Gastrocnemius medialis (tissue), 4 donors: ENCODE measurements around the gene TMEM26.

Source experiments
- POLR2A ChIP-seq, 2 donors: fragments of 450-650 bp; IDR thresholded peaks; one replicate each; pipeline ENCODE4 v1.6.1; 2017; ENCODE audit warnings: antibody characterized with exemption in 2 of 2, mild to moderate bottlenecking in 2 of 2, moderate library complexity in 2 of 2
- TF ChIP-seq, protein P1 (sequence below), 5 experiments: fragments of 450-650 bp in 3 of 5; fragments of 200-600 bp in 2 of 5; sonication (generic) in 2 of 5; IDR thresholded peaks in 4 of 5; conservative IDR thresholded peaks in 1 of 5; 1 replicate in 4 of 5; 2 replicates in 1 of 5; pipeline ENCODE4 v1.5.1; 2016 to 2019; ENCODE audit warnings: antibody characterized with exemption in 5 of 5, mild to moderate bottlenecking in 3 of 5, moderate library complexity in 3 of 5

DNA sequence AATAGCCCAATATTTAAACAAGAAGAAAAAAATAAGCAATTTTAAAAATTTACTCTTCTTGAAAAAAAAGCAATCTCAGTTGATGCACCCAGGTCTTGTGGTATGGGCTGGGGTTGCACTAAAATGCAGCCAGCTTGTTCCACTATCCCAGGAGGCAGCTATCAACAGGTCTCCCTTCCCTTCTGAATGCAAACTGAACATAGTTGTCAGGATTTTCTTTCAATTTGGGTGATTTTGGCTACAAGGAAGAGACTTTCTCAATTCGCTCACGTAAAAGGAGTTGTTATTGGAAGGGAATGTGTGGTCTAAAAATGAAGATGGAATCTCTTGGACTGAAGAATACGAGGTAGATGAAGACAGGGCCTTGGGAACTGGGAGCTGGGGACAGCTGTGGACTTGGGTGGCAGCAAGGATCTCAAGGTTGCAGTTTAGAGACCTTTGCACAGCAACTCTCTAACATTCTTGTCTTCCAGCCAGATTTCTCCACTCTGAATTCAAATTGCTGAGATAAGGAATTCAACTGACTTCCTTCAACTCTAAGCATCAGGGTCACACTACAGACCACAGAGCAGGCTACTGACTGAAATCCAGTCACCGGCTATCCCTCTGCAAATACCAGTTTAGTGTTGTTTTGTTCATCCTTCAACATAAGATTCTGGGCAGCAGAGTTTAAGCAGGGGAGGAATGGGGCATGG is 3.1 kb upstream of the TMEM26 start:
- TF ChIP-seq POLR2A (IDR thresholded peaks at IDR 0.05): no peak
- TF ChIP-seq, protein P1, sequence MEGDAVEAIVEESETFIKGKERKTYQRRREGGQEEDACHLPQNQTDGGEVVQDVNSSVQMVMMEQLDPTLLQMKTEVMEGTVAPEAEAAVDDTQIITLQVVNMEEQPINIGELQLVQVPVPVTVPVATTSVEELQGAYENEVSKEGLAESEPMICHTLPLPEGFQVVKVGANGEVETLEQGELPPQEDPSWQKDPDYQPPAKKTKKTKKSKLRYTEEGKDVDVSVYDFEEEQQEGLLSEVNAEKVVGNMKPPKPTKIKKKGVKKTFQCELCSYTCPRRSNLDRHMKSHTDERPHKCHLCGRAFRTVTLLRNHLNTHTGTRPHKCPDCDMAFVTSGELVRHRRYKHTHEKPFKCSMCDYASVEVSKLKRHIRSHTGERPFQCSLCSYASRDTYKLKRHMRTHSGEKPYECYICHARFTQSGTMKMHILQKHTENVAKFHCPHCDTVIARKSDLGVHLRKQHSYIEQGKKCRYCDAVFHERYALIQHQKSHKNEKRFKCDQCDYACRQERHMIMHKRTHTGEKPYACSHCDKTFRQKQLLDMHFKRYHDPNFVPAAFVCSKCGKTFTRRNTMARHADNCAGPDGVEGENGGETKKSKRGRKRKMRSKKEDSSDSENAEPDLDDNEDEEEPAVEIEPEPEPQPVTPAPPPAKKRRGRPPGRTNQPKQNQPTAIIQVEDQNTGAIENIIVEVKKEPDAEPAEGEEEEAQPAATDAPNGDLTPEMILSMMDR (IDR thresholded peaks at IDR 0.05 in 4 of 5, conservative IDR thresholded peaks at IDR 0.05 in 1 of 5): no peak
